Panc1 (cell line): ENCODE measurements around the gene CCDC183. TPM values are rescaled to one million over a fixed set of nuclear protein-coding genes. Genes with fewer than 3 reads are reported as not detected.

ENCODE experiments used
- ATAC-seq: fragments of 200-7000 bp; cut with Tn5 transposase; 2 replicates; pipeline ENCODE4 v1.9.1; 2020; ENCODE audit warnings: mild to moderate bottlenecking, moderate library complexity
- BruUV-seq: library from RNA; stranded (reverse); fragments of 400-500 nt; replicated peaks from 2 replicates; lab custom pipeline; 2021; lab: Mats Ljungman, UMichigan
- CTCF ChIA-PET: fragments of 300-600 bp; sonication (Branson Sonifier 250); formaldehyde crosslinking; loops from one replicate; lab custom pipeline; 2022; ENCODE audit warnings: antibody characterized with exemption; lab: Charles Lee
- POLR2A ChIA-PET: fragments of 300-600 bp; sonication (Branson Sonifier 250); formaldehyde crosslinking; loops from one replicate; lab custom pipeline; 2022; ENCODE audit warnings: antibody characterized with exemption; lab: Charles Lee
- DNase-seq: peaks from one replicate; pipeline ENCODE4 v3.0.0-alpha.2; 2010; ENCODE audit warnings: low read depth, low spot score
- H3K27ac ChIP-seq: 2 replicates; pipeline ENCODE4 v1.5.1; 2011; ENCODE audit warnings: mild to moderate bottlenecking, low read length, inconsistent platforms
- H3K27me3 ChIP-seq: fragments of 200-500 bp; sonication (Bioruptor generic); 2 replicates; pipeline ENCODE4 v1.6.0; 2014; ENCODE audit warnings: low read length, inconsistent platforms; ENCODE audit not compliant: control insufficient read depth, insufficient read depth
- H3K36me3 ChIP-seq: fragments of 200-500 bp; sonication (Bioruptor generic); 2 replicates; pipeline ENCODE4 v1.5.1; 2014; ENCODE audit warnings: inconsistent platforms, mild to moderate bottlenecking, low read length, moderate library complexity; ENCODE audit not compliant: control insufficient read depth, insufficient read depth
- H3K4me1 ChIP-seq: 2 replicates; pipeline ENCODE4 v1.5.1; 2011; ENCODE audit warnings: inconsistent platforms, mild to moderate bottlenecking, low read length, moderate library complexity; ENCODE audit not compliant: control insufficient read depth, insufficient read depth
- H3K4me3 ChIP-seq, 2 experiments: 2 replicates each; pipeline ENCODE4 v1.5.1; 2011 to 2012; ENCODE audit warnings: low read depth in 2 of 2, low read length in 2 of 2, mild to moderate bottlenecking in 2 of 2, inconsistent platforms in 1 of 2, moderate library complexity in 1 of 2
- H3K9me3 ChIP-seq: fragments of 200-500 bp; sonication (Bioruptor generic); 2 replicates; pipeline ENCODE4 v1.5.1; 2014; ENCODE audit warnings: low read depth, mild to moderate bottlenecking, inconsistent platforms, low read length, moderate library complexity; ENCODE audit not compliant: control insufficient read depth, insufficient read depth
- CTCF ChIP-seq: fragments of 450-650 bp; IDR thresholded peaks from 2 replicates; pipeline ENCODE4 v1.5.1; 2017; ENCODE audit warnings: mild to moderate bottlenecking
- POLR2AphosphoS5 ChIP-seq: IDR thresholded peaks from 2 replicates; pipeline ENCODE4 v1.6.1; 2012; ENCODE audit warnings: mild to moderate bottlenecking, low read depth, low read length, moderate library complexity
- REST ChIP-seq, 2 experiments: IDR thresholded peaks; 2 replicates each; pipeline ENCODE4 v1.6.1; 2011 to 2012; ENCODE audit warnings: low read depth in 2 of 2, control low read depth in 1 of 2, low read length in 1 of 2, mild to moderate bottlenecking in 1 of 2, moderate library complexity in 1 of 2; ENCODE audit not compliant: insufficient read depth in 1 of 2
- SIN3A ChIP-seq: IDR thresholded peaks from 2 replicates; pipeline ENCODE4 v1.6.1; 2012; ENCODE audit warnings: low read depth, mild to moderate bottlenecking, low read length, moderate library complexity, borderline replicate concordance; ENCODE audit not compliant: insufficient read depth
- TCF7L2 ChIP-seq: IDR thresholded peaks from 2 replicates; pipeline ENCODE4 v1.6.1; 2011; ENCODE audit warnings: mild to moderate bottlenecking, low read depth, low read length, inconsistent platforms
- in situ Hi-C: cut with HindIII; loops from 2 replicates; pipeline ENCODE4 v1.10.0; 2016; ENCODE audit warnings: low sequenced_read_pairs, low pct_unique_long_range_greater_than_20kb
- intact Hi-C: fragments of 100-400 bp; cut with micrococcal nuclease; formaldehyde crosslinking; loops from one replicate; pipeline ENCODE4 v1.10.0; 2022; ENCODE audit not compliant: unreplicated experiment
- total RNA-seq: library from RNA; stranded (reverse); gene quantifications from one replicate; pipeline ENCODE4 v1.2.1, GENCODE V29; 2021; ENCODE audit not compliant: unreplicated experiment

CCDC183 gene
- total RNA-seq, 1 experiment from 2014 or later = 0.62 TPM

- Histone ChIP-seq H3K27me3 (no peaks in the 10 kb centered on the region), H3K27ac (no peak overlapping the region), H3K36me3 (no peaks in the 10 kb centered on the region; the same call in 1 of the 2 replicates), H3K4me1 (no peaks in the 10 kb centered on the region), H3K9me3 (no peaks in the 10 kb centered on the region), H3K4me3 (no peak overlapping the region)
- POLR2A ChIA-PET = no interaction called here
- ATAC-seq (no peak), DNase-seq (no peak)
- BruUV-seq = no TSS peak
- no peak for TF ChIP-seq TCF7L2
- no peak for TF ChIP-seq POLR2AphosphoS5
- no peak for TF ChIP-seq REST (IDR thresholded peaks at IDR 0.05; ENCODE audit: insufficient read depth in 1 of 2, low read depth in 2 of 2, low read length in 1 of 2)
- no peak for TF ChIP-seq CTCF
- no peak for TF ChIP-seq SIN3A
- in situ Hi-C loops (no loop called here), intact Hi-C loops (no loop called here)
- CTCF ChIA-PET = no interaction called here
Observed at GRCh38 chr9:136826703-136827582, 30.8 kb downstream of the CCDC183 start.

GRCh38 chr9:136827794-136828473, 31.8 kb downstream of the CCDC183 start:
- no peak overlapping the region for H3K27ac ChIP-seq
- H3K4me1 ChIP-seq = no peaks in the 10 kb centered on the region
- no peaks in the 10 kb centered on the region for H3K9me3 ChIP-seq
- in situ Hi-C loops (no loop called here), intact Hi-C loops (no loop called here)
- ChIA-PET CTCF (no interaction called here), POLR2A (no interaction called here)
- DNase-seq = no peak
- no peak overlapping the region for H3K4me3 ChIP-seq
- TF ChIP-seq REST (IDR thresholded peaks at IDR 0.05; ENCODE audit: insufficient read depth in 1 of 2, low read depth in 2 of 2, low read length in 1 of 2) = no peak
- TF ChIP-seq CTCF = no peak
- no peaks in the 10 kb centered on the region for H3K27me3 ChIP-seq
- no TSS peak for BruUV-seq
- no peaks in the 10 kb centered on the region; the same call in 1 of the 2 replicates for H3K36me3 ChIP-seq
- ATAC-seq = no peak
